Adipocyte (in vitro differentiated cells): ENCODE data around the gene SLC19A3.

Experiments used
- DNase-seq: peaks from one replicate; pipeline ENCODE4 v3.0.0-alpha.2; 2015; ENCODE audit warnings: low read depth
- H3K27me3 ChIP-seq: replicated peaks from 2 replicates; pipeline ENCODE4 v1.7.0; 2013; ENCODE audit warnings: mild to moderate bottlenecking, low read length, moderate library complexity; ENCODE audit not compliant: control insufficient read depth, insufficient read depth
- H3K36me3 ChIP-seq: 2 replicates; pipeline ENCODE4 v1.7.0; 2013; ENCODE audit warnings: low read length, mild to moderate bottlenecking, moderate library complexity; ENCODE audit not compliant: control insufficient read depth, insufficient read depth, severe bottlenecking
- H3K4me1 ChIP-seq: 2 replicates; pipeline ENCODE4 v1.7.0; 2013; ENCODE audit warnings: mild to moderate bottlenecking, low read length, moderate library complexity; ENCODE audit not compliant: control insufficient read depth, insufficient read depth
- H3K4me3 ChIP-seq: 2 replicates; pipeline ENCODE4 v1.7.0; 2013; ENCODE audit warnings: mild to moderate bottlenecking, low read length, moderate library complexity
- H3K9ac ChIP-seq: 2 replicates; pipeline ENCODE4 v1.7.0; 2013; ENCODE audit warnings: mild to moderate bottlenecking, low read length, moderate library complexity
- H3K9me3 ChIP-seq: 2 replicates; pipeline ENCODE4 v1.7.0; 2013; ENCODE audit warnings: mild to moderate bottlenecking, low read length, moderate library complexity; ENCODE audit not compliant: control insufficient read depth

Gene SLC19A3

DNA sequence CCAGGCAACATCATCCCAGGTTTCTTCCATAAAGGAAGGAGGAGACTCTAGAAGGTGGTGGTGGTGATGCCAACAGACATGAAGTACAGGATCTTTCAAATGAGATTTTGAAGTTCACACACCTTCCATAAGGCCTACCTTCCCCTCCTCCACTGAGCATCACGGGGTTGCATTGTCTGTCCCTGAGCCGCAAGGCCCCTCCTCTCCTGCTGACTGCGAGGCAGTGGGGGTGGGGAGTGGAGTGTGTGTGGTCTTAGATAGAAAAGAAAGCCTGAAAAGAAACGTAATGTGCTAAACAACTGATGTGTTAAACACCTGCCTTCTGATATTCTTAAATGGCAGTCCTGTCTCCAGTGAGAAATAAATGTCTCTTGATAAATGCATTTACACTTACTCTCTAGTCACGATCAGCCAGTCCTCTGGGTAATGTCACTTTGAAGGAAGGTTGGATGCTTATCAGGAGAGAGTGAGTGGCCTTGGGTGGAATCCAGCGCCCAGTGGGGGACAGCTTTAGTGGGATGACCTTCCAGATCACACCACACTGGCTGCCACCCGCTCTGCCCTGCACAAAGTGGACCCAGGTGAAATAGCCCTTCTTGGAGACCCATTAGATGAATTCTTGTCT, 56.7 kb downstream of the SLC19A3 start:
- no peaks in the 10 kb centered on the region for H3K36me3 ChIP-seq
- H3K4me1 ChIP-seq = peaks cover 10% of the 10 kb centered on the region
- no peaks in the 10 kb centered on the region for H3K27me3 ChIP-seq
- H3K4me3 ChIP-seq = no peak overlapping the region
- DNase-seq = no peak
- no peak overlapping the region for H3K9ac ChIP-seq
- no peaks in the 10 kb centered on the region for H3K9me3 ChIP-seq

DNA sequence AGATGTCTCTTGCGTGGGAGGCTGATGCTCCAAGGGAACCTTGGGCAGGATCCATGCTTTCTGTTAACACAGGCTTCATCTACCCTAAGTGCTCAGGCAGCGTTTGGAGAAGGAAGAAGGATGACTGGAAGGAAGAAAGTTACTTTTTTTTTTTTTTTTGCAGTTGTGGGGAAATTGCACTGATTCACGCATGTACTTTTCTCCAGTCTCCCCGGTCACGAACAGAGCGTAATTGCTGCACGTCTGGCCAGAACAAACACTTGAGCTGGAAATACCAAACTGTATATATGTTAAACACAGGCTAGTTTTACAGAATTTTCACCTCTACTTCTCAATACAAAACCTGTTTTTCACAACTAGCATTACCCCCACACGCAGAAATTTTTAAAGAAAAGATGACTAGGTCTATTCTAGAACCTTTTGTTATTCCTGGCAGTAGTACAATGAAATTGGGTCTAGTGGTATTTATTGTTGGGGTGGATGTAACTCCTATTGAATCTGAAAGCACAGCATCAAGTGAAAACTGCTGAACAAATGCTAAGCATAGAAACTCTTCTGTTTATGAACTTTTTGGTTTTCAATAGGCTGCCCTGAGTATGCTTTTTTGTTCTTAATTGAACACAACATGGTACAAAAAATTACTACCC, 60.5 kb downstream of the SLC19A3 start:
- Histone ChIP-seq H3K36me3 (no peaks in the 10 kb centered on the region), H3K9me3 (no peaks in the 10 kb centered on the region), H3K9ac (peak overlapping the region; percentile 59), H3K4me1 (peaks cover 48% of the 10 kb centered on the region), H3K4me3 (no peak overlapping the region), H3K27me3 (no peaks in the 10 kb centered on the region)
- DNase-seq = peak; percentile 71

DNA sequence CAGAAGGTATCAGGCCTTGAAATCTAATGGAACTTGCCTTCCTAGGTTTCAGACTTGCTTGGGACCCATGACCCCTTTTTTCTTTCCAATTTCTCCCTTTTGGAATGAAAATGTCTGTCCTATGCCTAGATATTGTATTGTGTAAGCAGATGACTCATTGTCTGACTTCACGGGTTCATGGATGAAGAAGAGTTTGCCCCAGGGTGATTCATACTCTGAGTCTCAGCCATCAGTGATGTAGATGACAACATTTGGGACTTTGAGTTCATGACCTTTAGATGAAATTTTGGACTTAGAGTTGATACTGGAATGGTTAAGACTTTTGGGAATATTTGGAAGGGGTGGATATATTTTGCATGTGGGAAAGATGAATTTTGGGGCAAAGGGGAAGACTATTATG, 62.4 kb downstream of the SLC19A3 start:
- Histone ChIP-seq H3K4me1 (peaks cover 48% of the 10 kb centered on the region), H3K4me3 (no peak overlapping the region), H3K9ac (peak overlapping the region; percentile 44), H3K27me3 (no peaks in the 10 kb centered on the region), H3K9me3 (no peaks in the 10 kb centered on the region), H3K36me3 (no peaks in the 10 kb centered on the region)
- DNase-seq = peak; percentile 94

DNA sequence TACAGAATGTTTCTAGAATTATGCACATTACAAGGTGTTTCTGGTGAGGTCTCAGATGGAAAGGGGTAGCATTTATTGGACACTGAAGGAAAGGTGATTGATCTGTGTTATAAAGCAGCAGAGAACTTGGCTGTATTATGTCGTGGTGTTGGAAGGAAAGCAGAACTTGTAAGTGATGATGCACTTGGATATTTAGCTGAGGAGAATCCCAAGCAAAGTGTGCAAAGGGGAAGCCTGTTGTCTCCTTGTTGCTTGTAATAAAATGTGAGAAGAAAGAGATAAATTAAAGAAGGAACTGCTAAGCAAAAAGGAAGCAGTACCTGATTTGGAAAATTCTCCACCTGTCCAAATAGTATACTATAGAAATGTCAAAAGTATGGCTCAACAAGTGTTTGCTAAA, 63.4 kb downstream of the SLC19A3 start:
- Histone ChIP-seq H3K9ac (peak overlapping the region; percentile 44), H3K27me3 (no peaks in the 10 kb centered on the region), H3K4me3 (no peak overlapping the region), H3K4me1 (peaks cover 48% of the 10 kb centered on the region), H3K9me3 (no peaks in the 10 kb centered on the region), H3K36me3 (no peaks in the 10 kb centered on the region)
- no peak for DNase-seq

DNA sequence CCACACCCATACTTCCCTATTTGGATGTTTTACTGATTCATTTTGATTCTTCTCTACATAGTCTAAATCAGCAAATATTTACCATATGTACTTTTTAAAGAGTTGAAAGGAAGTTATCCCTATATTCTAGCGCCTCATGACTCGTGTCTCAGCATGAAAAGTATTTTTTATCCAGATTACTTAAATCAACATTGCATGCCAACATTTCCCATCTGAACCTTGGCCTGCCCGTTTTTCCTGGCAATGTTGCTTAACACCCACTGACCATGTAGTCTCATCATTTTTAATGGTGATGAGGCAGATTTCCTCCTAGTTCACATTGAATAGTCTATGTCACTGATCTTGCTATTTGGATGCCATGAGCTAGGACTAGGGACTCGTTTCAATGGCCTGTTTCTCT, 64.4 kb downstream of the SLC19A3 start:
- peak; percentile 61 for DNase-seq
- Histone ChIP-seq H3K9ac (peak overlapping the region; percentile 63), H3K9me3 (no peaks in the 10 kb centered on the region), H3K4me3 (peak overlapping the region; percentile 3), H3K4me1 (peaks cover 48% of the 10 kb centered on the region), H3K36me3 (no peaks in the 10 kb centered on the region), H3K27me3 (no peaks in the 10 kb centered on the region)

DNA sequence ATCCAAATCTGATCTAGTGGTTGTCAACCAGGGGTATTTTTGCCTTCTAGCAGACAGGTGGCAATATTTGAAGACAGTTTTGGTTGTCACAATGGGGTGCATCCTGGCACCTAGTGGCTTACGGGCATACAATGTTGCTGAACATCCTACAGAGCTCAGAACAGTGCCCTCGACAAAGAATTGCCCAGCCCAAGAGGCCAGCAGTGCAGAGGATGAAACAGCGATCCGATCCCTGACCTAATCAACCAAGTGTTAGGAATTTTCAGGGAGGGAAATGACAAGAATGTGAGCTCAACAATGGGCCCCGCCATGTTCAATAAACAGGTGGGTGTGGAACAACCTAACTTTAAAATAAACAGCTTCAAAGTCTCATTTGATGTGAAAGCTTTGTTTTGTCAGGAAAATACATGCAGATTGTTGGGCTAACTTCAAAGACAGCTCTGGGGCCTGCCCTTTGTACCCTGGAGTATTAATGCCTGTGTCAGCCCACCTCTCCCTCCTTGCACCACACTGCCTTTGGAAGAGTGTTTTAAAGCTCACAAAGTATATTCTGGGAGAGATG, 73.8 kb downstream of the SLC19A3 start:
- no peak overlapping the region for H3K4me3 ChIP-seq
- no peaks in the 10 kb centered on the region for H3K9me3 ChIP-seq
- no peak for DNase-seq
- H3K36me3 ChIP-seq = no peaks in the 10 kb centered on the region
- no peak overlapping the region for H3K9ac ChIP-seq
- no peaks in the 10 kb centered on the region for H3K27me3 ChIP-seq
- peaks cover 9% of the 10 kb centered on the region for H3K4me1 ChIP-seq

DNA sequence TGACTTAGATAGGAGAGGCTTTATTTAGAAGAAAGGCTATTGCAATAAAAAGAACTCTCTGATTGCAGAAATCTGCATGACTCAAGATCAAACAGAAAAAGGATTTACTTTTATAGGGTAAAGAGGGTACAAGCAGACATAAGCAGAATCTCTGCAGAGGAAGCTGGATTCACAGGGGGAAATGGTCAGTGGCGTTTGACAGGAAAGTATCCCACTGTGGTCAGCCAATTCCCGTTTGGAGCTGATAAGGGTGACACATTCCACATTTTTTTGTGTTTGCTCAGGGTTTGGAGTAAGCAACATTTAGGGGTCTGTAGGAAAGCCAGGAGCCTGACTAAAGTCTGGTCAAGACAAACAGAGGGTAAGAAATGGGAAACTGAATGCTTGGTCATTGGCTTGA, 75.2 kb downstream of the SLC19A3 start:
- peak overlapping the region; percentile 16 for H3K9ac ChIP-seq
- no peaks in the 10 kb centered on the region for H3K27me3 ChIP-seq
- peaks cover 9% of the 10 kb centered on the region for H3K4me1 ChIP-seq
- no peaks in the 10 kb centered on the region for H3K36me3 ChIP-seq
- no peaks in the 10 kb centered on the region for H3K9me3 ChIP-seq
- DNase-seq = no peak
- H3K4me3 ChIP-seq = no peak overlapping the region

DNA sequence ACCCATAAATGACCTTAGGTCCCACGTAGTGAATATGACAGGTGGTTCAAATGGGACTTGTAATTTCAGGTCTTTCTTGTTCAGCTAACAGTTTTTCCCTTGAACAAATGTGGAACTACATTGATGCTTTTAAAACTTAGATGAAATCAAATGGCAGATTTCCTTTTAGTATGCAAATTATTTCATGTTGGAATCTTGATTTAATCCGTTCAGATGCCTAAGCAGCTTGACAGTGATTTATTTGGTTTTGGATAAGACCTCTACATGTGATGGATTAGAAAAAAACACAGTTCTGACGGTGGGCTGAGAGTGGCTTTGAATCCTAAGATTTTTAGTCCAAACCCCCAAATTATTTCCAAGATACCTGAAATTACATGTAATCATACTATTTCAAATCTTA, 83.6 kb downstream of the SLC19A3 start:
- peak; percentile 22 for DNase-seq
- Histone ChIP-seq H3K4me3 (no peak overlapping the region), H3K4me1 (no peaks in the 10 kb centered on the region), H3K9ac (no peak overlapping the region), H3K27me3 (no peaks in the 10 kb centered on the region), H3K36me3 (no peaks in the 10 kb centered on the region), H3K9me3 (no peaks in the 10 kb centered on the region)
